Osteocyte (in vitro differentiated cells): ENCODE data around the gene PRRT1B. TPM values are rescaled to one million over a fixed set of nuclear protein-coding genes. Genes with fewer than 3 reads are reported as not detected.

ENCODE experiments used
- DNase-seq: peaks from one replicate; pipeline ENCODE4 v3.0.0; 2021; ENCODE audit warnings: mixed read lengths; ENCODE audit not compliant: unreplicated experiment; ENCODE audit errors: extremely low spot score
- H3K27ac Mint-ChIP-seq: one replicate; pipeline ENCODE4 v1.8.0; 2021; ENCODE audit warnings: mild to moderate bottlenecking, mixed read lengths; ENCODE audit not compliant: unreplicated experiment
- H3K27me3 Mint-ChIP-seq: one replicate; pipeline ENCODE4 v1.8.0; 2021; ENCODE audit warnings: mixed read lengths; ENCODE audit not compliant: unreplicated experiment
- H3K36me3 Mint-ChIP-seq: one replicate; pipeline ENCODE4 v1.8.0; 2021; ENCODE audit warnings: mixed read lengths; ENCODE audit not compliant: unreplicated experiment
- H3K4me1 Mint-ChIP-seq: one replicate; pipeline ENCODE4 v1.8.0; 2021; ENCODE audit warnings: mixed read lengths; ENCODE audit not compliant: unreplicated experiment
- H3K4me3 Mint-ChIP-seq: one replicate; pipeline ENCODE4 v1.8.0; 2021; ENCODE audit warnings: mild to moderate bottlenecking, moderate library complexity, mixed read lengths; ENCODE audit not compliant: unreplicated experiment
- H3K9me3 Mint-ChIP-seq: one replicate; pipeline ENCODE4 v1.8.0; 2021; ENCODE audit warnings: mixed read lengths; ENCODE audit not compliant: unreplicated experiment
- CTCF ChIP-seq: fragments of 200-600 bp; sonication (generic); IDR thresholded peaks from 2 replicates; pipeline ENCODE4 v1.5.0; 2021; ENCODE audit warnings: antibody characterized with exemption, mild to moderate bottlenecking, moderate library complexity
- total RNA-seq: library from RNA; stranded (reverse); gene quantifications from 2 replicates; pipeline ENCODE4 v1.2.1, GENCODE V29; 2021

PRRT1B gene
- total RNA-seq, 1 donor from 2014 or later, result not detected

- Mint-ChIP-seq H3K36me3 (peaks cover 25% of the 10 kb centered on the region), H3K9me3 (no peaks in the 10 kb centered on the region), H3K4me3 (no peak overlapping the region), H3K27me3 (no peaks in the 10 kb centered on the region), H3K27ac (no peak overlapping the region), H3K4me1 (peaks cover under 1% of the 10 kb centered on the region)
- no peak for TF ChIP-seq CTCF
- no peak for DNase-seq
Observed at GRCh38 chr9:131583337-131583645, 38.0 kb downstream of the PRRT1B start.

GRCh38 chr9:131583836-131584555 lies 38.7 kb downstream of the PRRT1B start:
- Mint-ChIP-seq H3K4me3 (no peak overlapping the region), H3K27me3 (no peaks in the 10 kb centered on the region), H3K4me1 (no peaks in the 10 kb centered on the region), H3K9me3 (no peaks in the 10 kb centered on the region), H3K27ac (no peak overlapping the region), H3K36me3 (peaks cover 28% of the 10 kb centered on the region)
- no peak for TF ChIP-seq CTCF
- no peak for DNase-seq

GRCh38 chr9:131584858-131585257 lies 39.5 kb downstream of the PRRT1B start:
- no peak for TF ChIP-seq CTCF
- Mint-ChIP-seq H3K4me3 (no peak overlapping the region), H3K27ac (no peak overlapping the region), H3K27me3 (no peaks in the 10 kb centered on the region), H3K9me3 (no peaks in the 10 kb centered on the region), H3K4me1 (no peaks in the 10 kb centered on the region), H3K36me3 (peaks cover 28% of the 10 kb centered on the region)
- DNase-seq, result no peak

GRCh38 chr9:131585375-131585774 lies 40.1 kb downstream of the PRRT1B start:
- Mint-ChIP-seq H3K9me3 (no peaks in the 10 kb centered on the region), H3K27ac (no peak overlapping the region), H3K4me1 (no peaks in the 10 kb centered on the region), H3K36me3 (peaks cover 27% of the 10 kb centered on the region), H3K4me3 (no peak overlapping the region), H3K27me3 (no peaks in the 10 kb centered on the region)
- TF ChIP-seq CTCF, result no peak
- DNase-seq, result no peak

GRCh38 chr9:131587331-131587730 lies 42.0 kb downstream of the PRRT1B start:
- no peak for DNase-seq
- no peak overlapping the region for H3K4me3 Mint-ChIP-seq
- no peaks in the 10 kb centered on the region for H3K4me1 Mint-ChIP-seq
- H3K9me3 Mint-ChIP-seq, result no peaks in the 10 kb centered on the region
- H3K27me3 Mint-ChIP-seq, result no peaks in the 10 kb centered on the region
- H3K27ac Mint-ChIP-seq, result no peak overlapping the region
- TF ChIP-seq CTCF, result no peak
- peaks cover 21% of the 10 kb centered on the region for H3K36me3 Mint-ChIP-seq
